HG03469 (cell line): ENCODE data around the gene ARL6IP1.
"Not testable (repeated sequence)": the region's sequence is repeated elsewhere in the genome, so short reads cannot be mapped to it uniquely, and the experiment has no call there.

ENCODE experiments used
- ATAC-seq: cut with Tn5 transposase; IDR thresholded peaks from one replicate; pipeline ENCODE4 v1.9.1; 2021; ENCODE audit warnings: mild to moderate bottlenecking, moderate library complexity, moderate number of reproducible peaks; ENCODE audit not compliant: unreplicated experiment

ARL6IP1 gene

DNA sequence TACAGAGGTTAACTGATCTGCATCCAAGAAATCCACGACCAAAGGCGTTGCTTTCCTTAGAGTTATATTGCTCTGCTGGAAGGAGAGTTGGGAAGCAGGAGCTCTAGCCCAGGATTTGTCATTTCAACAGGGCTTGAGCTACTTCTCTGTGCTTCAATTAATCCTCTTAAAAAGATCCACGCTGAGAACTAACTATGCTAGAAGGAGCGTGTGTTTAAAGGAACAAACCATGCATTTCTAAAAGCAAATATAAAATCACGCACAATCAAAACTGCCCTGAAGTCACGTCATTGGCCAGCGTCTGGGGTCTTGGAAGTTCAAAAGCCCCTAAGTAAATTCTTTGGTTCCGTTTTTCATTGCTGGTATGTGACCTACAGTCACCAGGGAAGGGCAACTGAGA is 1.1 kb downstream of the ARL6IP1 start:
- no peak for ATAC-seq

DNA sequence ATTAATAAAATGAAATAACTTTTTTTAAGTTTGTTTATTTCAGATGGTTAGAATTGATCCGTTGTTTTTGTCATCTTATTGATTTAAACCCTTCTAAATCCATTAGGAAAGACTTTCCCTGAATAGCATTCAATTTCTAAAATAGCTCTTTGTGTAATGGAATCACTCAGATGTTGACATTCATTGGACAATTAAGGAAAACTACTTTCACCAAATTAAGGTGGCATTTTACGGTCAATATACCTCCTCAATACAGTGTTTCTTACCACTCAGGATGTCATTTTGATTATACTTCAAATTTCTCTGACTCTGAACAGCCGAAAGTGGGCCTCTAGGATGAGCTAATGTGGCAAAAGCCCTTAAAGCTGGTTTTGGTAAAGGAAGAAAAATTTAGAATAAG is 1.8 kb downstream of the ARL6IP1 start:
- no peak for ATAC-seq

DNA sequence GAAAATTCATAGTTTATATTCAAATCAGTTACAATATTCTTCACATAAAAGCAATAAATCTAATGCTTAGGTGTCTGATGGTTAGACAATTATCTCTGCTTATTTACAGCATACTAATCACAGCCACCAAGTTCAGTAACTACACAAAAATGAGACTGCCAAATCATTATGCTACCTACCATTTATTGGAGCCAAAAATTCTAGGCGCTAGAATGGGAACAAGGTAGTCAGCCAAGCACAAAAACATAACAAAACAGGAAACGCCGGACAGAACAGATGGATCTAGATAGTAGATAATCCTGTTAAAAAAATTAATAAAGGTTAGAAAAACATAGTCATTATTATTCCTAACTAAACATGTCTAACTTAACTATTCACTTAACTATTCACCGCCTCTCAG is 3.6 kb downstream of the ARL6IP1 start:
- no peak for ATAC-seq

DNA sequence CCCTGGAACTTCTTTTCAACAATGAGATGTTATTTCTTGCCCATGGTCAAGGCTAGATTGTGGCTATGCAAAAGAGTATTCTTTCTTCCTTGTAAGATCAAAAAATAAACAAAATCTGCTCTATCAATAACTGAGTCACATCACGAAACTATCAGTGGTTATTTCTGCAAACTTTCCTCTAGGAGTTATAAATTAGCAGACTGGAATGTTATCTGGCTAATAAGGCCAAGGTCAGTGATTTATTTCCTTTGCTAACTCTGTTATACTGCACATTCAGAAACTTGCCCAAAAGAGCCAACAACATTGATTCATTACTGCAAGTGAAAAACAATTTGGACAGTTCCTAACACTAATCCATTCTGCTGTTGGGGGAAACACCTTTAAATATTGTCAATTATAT is 5.0 kb downstream of the ARL6IP1 start:
- ATAC-seq, result no peak

DNA sequence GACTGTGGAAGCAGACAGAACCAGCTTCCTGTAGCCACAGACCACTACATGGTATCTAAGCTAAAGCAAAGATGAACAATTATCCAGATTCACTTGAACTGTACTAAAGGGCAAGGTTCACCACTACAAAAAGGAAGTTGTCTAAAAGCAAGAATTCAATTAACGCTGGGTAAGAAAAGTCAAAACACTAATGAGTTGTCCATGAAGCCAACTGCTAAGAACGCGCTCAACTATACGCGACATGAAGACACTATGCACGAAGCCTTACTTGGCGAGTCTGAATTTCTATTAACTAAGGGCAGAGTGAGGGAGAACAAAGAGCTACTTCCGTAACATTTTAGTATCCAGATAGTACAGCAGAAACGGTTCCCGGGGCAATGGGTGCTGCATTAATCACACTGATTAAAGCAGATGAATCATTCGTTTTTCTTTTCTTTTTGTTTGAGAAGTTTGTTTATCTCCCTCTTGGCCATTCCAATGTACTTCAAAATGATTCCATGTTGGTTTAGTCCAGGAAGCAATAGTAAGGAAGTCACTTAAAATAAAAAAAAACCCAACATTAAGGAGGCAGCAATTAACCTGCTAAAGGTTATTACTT is 8.4 kb downstream of the ARL6IP1 start:
- ATAC-seq, result no peak

DNA sequence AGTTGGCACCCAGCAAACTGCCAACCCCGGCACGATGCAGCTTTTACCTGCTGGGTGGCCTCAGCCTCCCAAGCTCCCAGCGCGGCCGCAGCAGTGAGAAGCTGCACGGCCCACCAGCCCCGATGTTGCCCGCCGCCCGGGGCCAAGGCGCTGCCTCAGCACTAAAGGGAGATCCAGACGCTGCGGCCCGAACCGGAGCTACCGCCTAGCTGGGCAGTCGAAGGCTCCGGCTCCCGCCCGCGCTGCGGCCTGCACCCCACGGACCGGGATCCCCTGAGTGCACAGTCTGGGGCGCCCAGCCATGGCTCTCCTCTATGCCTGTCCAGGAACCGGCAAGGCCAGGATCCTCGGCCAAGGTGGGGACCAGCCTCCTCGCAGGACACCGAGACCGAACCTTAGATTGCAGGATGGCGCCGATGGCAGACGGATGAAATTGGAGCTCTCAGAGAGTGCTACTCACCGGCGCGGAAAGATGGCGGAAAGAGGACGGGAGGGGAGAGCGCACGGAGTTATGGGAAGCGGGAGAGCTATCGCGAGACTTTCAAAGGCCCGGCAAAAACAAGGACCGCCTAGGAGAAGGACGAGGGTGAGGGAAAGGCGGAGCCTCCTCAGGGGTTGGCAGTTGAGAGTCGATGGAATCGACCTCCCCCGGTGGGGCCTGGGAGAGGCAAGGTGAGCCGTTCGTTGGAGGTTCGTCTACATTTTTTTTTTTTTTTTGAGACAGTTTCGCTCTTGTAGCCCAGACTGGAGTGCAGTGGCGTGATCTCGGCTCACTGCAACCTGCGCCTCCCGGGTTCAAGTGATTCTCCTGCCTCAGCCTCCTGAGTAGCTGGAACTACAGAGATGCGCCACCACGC is 11.3 kb downstream of the ARL6IP1 start, which contains the start of gene RPS15A:
RPS15A (minus strand) TSS at position 485 of the 857 bp plus-strand sequence. CDS start 1,221 bp downstream, outside the sequence.
- peak; percentile 70 for ATAC-seq

DNA sequence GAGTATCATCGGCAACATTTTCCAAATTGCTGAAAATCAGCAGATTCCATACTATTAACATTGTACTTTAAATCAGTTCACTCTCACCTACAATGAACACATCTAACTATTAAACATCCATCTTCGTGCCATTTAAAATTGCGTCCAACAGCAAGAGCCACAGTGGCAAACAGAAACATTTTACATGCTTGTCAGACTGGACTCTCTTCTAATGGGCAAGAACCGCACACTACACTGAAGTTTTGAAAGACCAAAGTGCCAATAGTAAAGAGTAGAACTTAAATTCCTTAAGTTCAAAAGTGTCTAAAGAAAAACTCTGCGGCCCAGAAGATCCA is 11.9 kb downstream of the ARL6IP1 start:
- ATAC-seq, result no peak

DNA sequence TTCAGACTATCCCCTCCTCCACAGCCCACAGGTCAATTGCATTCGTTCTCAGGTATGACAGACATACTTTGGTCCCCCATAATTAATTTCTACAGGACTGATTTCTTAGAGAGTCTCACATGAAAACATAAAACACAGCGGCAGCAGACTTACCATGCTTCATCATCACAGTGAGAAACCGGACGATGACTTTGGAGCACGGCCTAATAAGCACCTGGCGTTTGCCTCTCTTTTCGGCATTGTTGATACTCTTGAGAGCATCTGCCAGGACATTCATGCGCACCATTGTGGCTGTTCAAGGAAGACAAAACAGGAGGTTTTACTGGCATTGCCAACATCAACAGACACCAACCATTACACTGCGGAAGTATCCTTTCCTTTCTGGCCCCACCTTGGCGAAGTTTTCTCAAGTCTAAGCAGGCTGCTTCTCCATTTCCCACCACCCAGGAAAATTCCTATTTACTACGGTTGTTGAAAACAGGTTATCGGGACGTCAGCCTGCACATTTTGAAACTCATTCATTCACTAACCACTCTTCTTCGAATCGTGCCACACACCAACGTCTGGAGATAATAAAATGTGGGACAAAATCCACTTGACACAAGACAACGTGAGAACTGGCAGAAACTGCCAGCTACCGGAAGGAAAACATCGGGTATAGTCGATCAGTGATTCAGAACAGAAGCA is 12.4 kb downstream of the ARL6IP1 start:
- no peak for ATAC-seq

DNA sequence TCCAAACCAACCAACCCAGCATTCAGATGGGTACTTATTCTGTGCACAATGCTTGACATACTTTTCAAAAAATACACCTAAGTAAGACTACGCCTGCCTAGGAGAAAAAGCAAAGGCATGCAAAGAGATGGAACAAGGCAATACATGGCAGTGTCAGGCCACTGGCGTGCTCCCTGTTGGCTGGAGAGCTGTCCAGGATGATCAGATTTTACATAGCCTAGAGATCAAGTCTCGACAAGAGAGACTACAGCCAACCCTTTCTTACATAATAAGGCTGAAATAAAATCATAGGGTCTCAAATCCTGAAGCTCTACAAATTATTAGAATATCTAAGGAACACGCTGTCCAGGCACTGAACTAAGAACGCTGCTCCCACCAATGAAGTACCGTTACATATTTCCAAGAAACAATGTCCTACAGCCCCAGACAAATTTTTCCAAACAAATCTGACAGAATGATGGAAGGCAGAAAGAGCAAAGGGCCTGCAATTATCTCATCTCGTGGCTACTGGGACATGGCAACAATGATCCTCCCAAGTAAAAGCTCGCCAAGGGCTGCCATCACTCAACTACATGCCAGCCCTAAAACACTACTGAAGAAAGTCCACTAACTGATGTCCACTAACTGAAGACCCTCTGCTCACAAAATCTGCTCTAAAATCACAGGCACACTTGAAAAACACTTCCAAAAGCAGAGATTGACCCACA is 16.3 kb downstream of the ARL6IP1 start:
- ATAC-seq, result no peak

DNA sequence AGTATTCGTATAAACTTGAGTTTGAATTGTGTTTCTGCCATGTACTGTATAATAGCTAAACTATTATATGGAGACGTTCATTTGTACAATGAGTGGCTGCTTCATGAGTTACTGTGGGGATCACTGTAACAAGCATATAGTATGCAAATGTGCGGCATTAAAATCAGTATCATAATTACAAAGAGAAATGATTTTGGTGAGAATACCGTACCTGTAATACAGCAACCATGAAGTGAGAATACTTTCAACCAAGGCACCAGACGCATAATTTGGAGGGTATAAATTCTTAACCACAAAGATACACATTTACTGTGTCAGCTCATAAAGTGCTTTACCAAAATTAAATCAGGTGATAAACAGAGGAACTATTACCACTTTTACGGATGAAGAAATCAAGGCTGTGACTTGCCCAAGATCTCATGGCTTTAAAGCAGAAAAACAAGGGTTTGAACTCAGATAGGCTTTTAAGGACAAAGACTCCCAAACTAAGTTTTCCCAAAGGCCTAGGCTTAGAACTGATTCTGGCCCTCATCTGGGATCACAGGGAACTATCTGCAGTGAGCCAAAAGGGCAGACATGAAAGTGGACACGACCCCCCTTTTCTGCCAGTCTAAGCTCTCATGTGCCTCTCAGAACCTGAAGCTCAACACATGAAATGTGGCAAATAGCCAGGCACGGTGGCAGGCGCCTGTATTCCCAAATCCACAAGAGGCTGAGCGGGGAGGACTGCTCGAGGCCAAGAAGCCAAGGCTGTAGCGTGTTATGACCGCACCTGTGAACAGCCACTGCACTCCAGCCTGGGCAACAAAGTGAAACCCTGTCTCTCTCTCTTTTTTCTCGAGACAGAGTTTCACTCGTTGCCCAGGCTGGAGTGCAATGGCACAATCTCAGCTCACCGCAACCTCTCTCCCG is 17.7 kb downstream of the ARL6IP1 start:
- no peak for ATAC-seq

DNA sequence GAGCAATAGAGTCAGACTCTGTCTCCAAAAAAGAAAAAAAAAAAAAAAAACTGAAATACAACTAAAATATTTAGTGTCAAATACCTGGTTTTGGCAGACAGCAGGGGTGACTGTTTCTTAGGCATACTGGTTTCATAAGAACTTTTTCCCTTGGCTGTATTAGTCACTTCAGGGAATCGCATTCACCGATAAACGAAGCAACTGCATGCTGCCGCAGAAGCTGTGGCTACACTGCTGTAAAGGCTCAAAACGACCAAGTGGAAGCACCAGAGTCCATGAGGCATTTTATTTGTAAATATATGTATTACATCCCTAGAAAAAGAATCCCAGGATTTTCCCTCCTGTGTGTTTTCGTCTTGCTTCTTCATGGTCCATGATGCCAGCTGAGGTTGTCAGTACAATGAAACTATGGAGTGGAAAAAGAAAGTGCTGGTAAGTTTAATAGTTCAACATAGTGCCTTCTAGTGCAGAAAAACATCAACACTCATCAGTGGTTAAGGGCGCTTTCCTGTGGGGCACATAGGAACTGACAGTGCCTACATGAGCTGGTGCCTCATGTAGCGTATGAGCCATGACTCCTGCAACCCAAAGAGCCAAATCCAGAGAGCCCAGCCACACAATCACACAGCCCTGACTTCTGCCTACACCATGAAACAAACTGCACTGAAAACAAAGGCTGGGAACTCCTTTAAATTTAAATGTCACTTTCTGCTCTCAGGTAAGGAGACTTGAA is 18.5 kb downstream of the ARL6IP1 start:
- no peak for ATAC-seq

DNA sequence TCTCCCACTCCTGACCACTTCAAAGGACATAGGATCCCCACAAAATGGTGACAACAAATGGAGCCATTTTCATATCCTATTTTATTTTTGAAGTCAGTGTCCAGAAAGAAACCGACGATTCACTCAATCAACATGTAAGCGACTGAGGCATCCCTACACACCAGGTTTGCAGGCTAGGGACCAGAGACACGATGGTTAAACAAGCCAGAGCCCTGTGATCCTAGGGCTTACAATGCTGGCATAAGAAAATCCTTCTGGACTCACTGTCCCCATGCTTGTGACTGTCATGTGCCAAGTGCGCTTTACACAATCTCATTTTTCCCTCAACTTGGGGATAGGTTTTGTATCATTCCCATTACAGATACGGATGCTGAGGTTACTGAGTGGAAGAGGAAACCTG is 20.1 kb downstream of the ARL6IP1 start:
- ATAC-seq, result not testable (repeated sequence)

DNA sequence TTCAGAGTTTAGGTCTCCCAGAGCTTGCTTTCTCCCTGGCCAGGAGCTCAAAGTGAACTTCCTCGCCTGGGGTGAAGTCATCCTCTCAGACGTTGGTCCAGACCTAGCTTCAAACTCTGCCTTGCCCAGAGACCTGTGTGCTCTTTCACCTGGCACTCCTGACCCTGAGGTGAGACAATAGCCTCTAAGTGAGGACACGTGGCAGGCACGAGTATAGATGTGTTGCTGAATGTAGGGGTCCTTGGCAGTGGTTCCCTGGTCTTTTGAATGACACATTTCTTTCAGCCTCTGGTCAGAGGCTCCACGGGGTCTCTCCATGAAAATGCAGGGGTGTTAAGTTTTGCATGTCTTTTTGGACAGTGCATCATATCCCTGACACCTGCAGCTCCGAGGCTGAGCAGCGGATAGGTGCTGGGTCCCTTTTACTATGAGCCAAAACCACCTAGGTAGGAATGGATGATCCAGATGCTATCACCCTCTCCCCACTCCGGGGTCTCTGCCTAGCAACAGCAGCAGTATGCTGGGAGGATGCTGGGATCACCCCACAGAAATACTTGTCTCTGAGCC is 20.8 kb downstream of the ARL6IP1 start:
- not testable (repeated sequence) for ATAC-seq

DNA sequence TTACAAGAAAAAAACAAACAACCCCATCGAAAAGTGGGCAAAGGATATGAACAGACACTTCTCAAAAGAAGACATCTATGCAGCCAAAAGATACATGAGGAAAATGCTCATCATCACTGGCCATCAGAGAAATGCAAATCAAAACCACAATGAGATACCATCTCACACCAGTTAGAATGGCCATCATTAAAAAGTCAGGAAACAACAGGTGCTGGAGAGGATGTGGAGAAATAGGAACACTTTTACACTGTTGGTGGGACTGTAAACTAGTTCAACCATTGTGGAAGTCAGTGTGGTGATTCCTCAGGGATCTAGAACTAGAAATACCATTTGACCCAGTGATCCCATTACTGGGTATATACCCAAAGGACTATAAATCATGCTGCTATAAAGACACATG is 23.7 kb downstream of the ARL6IP1 start:
- not testable (repeated sequence) for ATAC-seq

DNA sequence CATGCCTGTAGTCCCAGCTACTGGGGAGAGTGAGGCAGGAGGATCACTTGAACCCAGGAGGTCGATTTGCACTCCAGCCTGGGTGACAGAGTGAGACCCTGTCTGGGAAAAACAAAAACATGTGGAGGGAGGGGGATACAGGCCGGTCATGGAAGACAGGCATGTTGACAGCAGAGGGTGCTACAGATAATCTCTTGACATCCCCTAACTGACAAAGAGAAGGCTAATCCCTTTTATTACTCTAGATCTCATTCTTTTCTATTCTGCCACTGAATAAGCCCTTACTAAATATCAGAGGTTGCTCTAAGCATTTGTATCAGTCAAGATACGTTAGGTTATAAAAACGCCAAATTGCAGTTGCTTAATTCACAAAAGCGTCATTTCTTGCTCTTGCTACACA is 25.0 kb downstream of the ARL6IP1 start:
- not testable (repeated sequence) for ATAC-seq

DNA sequence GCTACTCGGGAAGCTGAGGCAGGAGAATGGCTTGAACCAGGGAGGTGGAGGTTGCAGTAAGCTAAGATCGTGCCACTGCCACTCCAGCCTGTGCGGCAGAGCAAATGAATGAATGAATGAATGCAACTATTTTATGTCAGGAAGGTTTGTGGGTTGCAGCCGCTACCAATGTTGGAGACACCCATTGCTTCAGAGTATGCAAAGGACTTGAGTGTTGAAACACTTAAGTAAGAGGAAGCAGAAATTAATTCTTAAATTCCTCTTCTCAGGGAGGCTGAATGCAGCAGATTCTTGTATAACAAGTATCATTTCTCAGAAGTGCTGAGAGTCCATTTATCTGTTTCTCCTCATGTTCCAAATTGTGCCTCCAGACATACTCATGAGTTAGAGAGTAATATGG is 26.7 kb downstream of the ARL6IP1 start:
- not testable (repeated sequence) for ATAC-seq

DNA sequence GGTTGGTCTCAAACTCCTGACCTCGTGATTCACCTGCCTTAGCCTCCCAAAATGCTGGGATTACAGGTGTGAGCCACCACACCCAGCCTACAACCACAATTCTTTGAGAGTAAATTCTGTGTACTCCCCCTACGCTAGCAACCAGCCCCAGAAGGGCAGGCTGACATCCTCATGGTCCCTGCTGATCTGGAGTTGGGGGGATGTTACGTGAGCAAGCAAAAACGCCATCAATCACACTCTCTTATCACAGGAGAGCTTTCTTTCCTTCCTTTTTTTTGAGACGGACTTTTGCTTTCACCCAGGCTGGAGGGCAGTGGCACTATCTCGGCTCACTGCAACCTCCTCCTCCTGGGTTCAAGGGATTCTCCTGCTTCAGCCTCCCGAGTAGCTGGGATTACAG is 29.2 kb downstream of the ARL6IP1 start:
- ATAC-seq, result not testable (repeated sequence)

DNA sequence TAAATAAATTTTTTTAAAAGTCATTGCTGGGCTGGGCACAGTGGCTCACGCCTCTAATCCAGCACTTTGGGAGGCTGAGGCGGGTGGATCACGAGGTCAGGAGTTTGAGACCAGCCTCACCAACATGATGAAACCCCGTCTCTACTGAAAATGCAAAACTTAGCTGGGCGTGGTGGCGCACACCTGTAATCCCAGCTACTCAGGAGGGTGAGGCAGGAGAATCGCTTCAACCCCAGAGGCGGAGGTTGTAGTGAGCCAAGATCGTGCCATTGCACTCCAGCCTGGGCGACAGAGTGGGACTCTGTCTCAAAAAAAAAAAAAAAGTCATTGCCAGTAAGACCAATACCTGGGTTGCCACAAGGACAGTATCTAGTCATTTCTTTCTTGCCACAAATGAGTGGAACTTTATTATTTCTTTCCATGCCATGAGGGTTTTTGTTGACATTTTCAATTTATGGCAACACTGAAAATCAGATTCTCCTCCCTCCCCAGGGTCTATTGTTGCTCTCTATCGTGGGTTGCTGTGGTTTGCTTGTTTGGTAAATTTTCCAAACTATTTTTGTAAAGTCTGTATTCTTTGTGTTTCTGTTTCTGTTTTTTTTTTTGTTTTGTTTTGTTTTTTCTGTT is 30.9 kb downstream of the ARL6IP1 start:
- not testable (repeated sequence) for ATAC-seq

DNA sequence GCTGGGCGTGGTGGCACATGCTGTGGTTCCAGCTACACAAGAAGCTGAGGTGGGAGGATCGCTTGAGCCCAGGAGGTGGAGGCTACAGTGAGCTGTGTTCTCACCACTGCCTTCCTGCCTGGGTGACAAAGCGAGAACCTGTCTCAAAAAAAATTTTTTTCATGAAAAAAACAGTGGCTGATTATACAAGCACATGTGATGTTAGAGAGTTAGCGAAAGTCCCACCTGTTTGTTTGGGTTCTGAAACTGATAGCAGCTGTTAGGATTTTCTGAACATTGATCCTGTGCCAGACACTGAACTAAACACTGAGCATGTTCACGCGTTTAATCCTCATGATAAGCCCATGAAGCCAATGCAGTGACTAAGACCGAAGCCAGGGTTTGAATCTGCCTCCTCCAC is 34.1 kb downstream of the ARL6IP1 start:
- ATAC-seq, result not testable (repeated sequence)
